Measurements from ENCODE around the gene FRY. TPM values are rescaled to one million over a fixed set of nuclear protein-coding genes. Genes with fewer than 3 reads are reported as not detected.
A peak's percentile ranks its signal among the peaks of the same experiment; 100 is the strongest.
"Not testable (repeated sequence)": the region's sequence is repeated elsewhere in the genome, so short reads cannot be mapped to it uniquely, and the experiment has no call there.

Gene FRY
- 10 to 100 TPM; 36.0 to 56.3 (median 45.9) TPM for polyA plus RNA-seq (ENCODE audit: insufficient read length in 10 of 10)
- long read RNA-seq, donor 1, partial matches to known transcripts: 0 of 2 reads
- long read RNA-seq, donor 1, other reads (novel, unspliced or antisense): 0 of 2 reads
- long read RNA-seq, donor 2: 0 reads
- long read RNA-seq, donor 3, partial matches to known transcripts: 0 of 3 reads
- long read RNA-seq, donor 3, other reads (novel, unspliced or antisense): 0 of 3 reads
- long read RNA-seq, donor 4: 0 reads
- long read RNA-seq, donor 5, partial matches to known transcripts: 0 of 1 reads
- long read RNA-seq, donor 5, other reads (novel, unspliced or antisense): 0 of 1 reads
- long read RNA-seq, donor 6, partial matches to known transcripts: 0 of 2 reads
- long read RNA-seq, donor 6, other reads (novel, unspliced or antisense): 0 of 2 reads
- long read RNA-seq, donor 7: 0 reads
- long read RNA-seq, donor 8, partial matches to known transcripts: 13 of 13 reads
- long read RNA-seq, donor 8, other reads (novel, unspliced or antisense): 0 of 13 reads
- long read RNA-seq, donor 9: 0 reads

GRCh38 chr13:32031025-32031814 is at the start of gene FRY:
FRY (plus strand) TSS chr13:32031774; CDS start chr13:32031796, 22 bp downstream.
- DNase-seq: peak; percentile 42 to 85 (median 60)

- DNase-seq: peak in 1 of 3 donors; percentile 5
Observed at GRCh38 chr13:31982124-31982523, 49.5 kb upstream of the FRY start.

- DNase-seq: peak in 1 of 3 donors; percentile 72
Observed at GRCh38 chr13:31982540-31982939, 49.0 kb upstream of the FRY start.

GRCh38 chr13:31983696-31984095 is 47.9 kb upstream of the FRY start:
- not testable (repeated sequence) for DNase-seq

- DNase-seq: not testable (repeated sequence)
Observed at GRCh38 chr13:31984388-31984787, 47.2 kb upstream of the FRY start.

GRCh38 chr13:31986676-31987470 is 44.7 kb upstream of the FRY start:
- DNase-seq: no peak

GRCh38 chr13:31987535-31988170 is 43.9 kb upstream of the FRY start:
- no peak for DNase-seq

GRCh38 chr13:31994367-31994766 is 37.2 kb upstream of the FRY start:
- DNase-seq: not testable (repeated sequence)

GRCh38 chr13:31996601-31997000 is 35.0 kb upstream of the FRY start:
- no peak for DNase-seq

GRCh38 chr13:31997641-31998040 is 33.9 kb upstream of the FRY start:
- DNase-seq: no peak

- DNase-seq: no peak
Observed at GRCh38 chr13:31998131-31998530, 33.4 kb upstream of the FRY start.

GRCh38 chr13:32000754-32001153 is 30.8 kb upstream of the FRY start:
- not testable (repeated sequence) for DNase-seq

GRCh38 chr13:32001154-32001768 is 30.3 kb upstream of the FRY start:
- peak in 1 of 3 donors; percentile 34 for DNase-seq

- DNase-seq: no peak
Observed at GRCh38 chr13:32001769-32002168, 29.8 kb upstream of the FRY start.

- no peak for DNase-seq
Observed at GRCh38 chr13:32002873-32003272, 28.7 kb upstream of the FRY start.

- no peak for DNase-seq
Observed at GRCh38 chr13:32007494-32007893, 24.1 kb upstream of the FRY start.

- no peak for DNase-seq
Observed at GRCh38 chr13:32008518-32009175, 22.9 kb upstream of the FRY start.

GRCh38 chr13:32009362-32009761 is 22.2 kb upstream of the FRY start:
- no peak for DNase-seq

- DNase-seq: peak in 2 of 3 donors; percentile 24 to 44
Observed at GRCh38 chr13:32010136-32010535, 21.4 kb upstream of the FRY start.

- no peak for DNase-seq
Observed at GRCh38 chr13:32011971-32012370, 19.6 kb upstream of the FRY start.
